Measurements from ENCODE around the gene HS3ST3B1.

DNA sequence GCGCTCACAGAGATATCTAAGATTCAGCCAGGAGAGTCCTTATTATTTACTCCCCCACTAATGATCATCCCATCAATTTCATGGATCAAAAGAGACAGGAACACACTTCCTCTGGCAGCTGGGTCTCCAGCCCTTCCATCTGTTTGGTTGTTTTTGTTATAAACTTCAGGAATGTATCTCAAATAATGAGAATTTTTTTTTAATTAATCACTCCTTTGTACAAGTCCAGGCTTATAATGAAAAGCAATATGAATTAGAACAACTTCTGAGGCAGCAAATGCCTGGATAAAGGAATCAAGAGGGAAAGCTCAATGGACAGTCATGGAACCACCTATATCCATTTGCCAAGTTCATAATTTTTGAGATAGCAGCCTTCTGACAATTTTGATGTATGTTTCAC, 73.4 kb downstream of the HS3ST3B1 start:
- no peak for TF ChIP-seq POLR2A (IDR thresholded peaks at IDR 0.05)
- TF ChIP-seq, protein P1, sequence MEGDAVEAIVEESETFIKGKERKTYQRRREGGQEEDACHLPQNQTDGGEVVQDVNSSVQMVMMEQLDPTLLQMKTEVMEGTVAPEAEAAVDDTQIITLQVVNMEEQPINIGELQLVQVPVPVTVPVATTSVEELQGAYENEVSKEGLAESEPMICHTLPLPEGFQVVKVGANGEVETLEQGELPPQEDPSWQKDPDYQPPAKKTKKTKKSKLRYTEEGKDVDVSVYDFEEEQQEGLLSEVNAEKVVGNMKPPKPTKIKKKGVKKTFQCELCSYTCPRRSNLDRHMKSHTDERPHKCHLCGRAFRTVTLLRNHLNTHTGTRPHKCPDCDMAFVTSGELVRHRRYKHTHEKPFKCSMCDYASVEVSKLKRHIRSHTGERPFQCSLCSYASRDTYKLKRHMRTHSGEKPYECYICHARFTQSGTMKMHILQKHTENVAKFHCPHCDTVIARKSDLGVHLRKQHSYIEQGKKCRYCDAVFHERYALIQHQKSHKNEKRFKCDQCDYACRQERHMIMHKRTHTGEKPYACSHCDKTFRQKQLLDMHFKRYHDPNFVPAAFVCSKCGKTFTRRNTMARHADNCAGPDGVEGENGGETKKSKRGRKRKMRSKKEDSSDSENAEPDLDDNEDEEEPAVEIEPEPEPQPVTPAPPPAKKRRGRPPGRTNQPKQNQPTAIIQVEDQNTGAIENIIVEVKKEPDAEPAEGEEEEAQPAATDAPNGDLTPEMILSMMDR (IDR thresholded peaks at IDR 0.05): no peak
- TF ChIP-seq EP300 (IDR thresholded peaks at IDR 0.05; ENCODE audit: low read depth): no peak
- no peak for TF ChIP-seq POLR2AphosphoS5 (IDR thresholded peaks at IDR 0.05)

Measured in transverse colon (tissue), 4 donors.